Inflammatory macrophage treated with lipopolysaccharide for 1 hour (primary cell): Measurements from ENCODE around the gene GCC1.
"Not testable (repeated sequence)": the region's sequence is repeated elsewhere in the genome, so short reads cannot be mapped to it uniquely, and the experiment has no call there.

Source experiments
- DNase-seq, 2 donors: peaks; one replicate each; pipeline ENCODE4 v3.0.0-alpha.2; 2020 to 2022

GCC1 gene

DNA sequence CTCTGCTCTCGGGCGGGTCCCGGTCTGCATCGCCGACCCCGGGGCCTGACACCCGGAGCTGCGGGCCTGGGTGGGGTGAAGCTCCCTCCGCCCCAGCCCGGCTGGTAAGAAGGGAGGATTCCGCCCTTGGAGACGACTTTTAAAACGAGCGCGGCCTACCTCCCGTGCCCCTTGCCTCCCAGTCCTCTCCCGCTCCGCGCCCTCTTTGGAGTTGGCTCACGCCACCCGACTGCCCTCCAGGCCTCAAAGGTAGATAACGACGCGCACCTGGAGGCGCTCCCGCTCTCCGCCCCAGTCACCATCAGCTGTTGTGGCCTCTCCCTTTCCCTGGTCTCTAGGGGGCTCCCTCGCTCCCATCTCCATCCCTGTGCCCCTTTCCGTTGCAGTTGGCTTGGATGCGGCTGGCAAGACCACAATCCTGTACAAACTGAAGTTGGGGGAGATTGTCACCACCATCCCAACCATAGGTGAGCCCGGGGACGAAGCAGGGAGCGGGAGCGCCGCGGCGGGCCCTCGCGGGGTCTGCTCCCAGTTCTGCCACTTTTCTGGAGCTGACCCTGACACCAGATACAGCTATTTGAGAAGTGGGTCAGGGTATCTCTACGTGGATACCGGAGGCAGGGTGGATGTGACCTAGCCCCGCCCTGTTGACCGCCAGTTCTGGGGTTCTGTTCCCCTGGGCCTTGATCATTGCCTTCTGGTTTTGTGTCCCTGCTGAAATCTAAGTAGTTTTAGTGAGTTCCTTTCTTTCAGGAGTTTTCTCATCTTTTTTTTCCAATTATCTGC, 3.5 kb upstream of the GCC1 start:
- DNase-seq, result peak in 1 of 2 donors; percentile 23

DNA sequence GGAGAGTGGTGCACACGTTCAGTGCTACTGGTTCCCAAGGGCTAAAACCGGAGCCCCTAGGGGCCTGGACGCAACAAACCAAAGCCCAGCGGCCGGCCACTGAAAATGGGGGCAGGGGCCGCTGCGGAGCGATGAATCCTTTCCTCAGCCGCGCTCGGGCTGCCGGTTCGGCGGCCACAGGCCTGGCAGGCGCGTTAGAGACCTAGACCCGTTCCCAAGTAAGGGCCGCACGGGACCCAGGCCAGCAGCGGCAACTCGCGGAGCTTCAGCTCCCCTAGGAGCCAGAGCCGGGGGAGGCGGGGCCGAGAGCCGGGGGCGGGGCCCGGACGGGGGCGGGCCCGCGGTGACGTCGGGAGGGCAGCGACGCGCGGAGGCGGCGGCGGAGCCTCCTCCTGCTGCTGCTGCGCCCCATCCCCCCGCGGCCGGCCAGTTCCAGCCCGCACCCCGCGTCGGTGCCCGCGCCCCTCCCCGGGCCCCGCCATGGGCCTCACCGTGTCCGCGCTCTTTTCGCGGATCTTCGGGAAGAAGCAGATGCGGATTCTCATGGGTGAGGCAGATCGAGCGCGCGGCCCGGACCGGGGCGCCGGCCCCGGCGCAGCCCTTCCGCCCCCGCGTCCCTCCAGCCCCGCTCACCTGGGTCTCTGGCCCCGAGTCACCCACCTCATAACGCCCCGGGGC, 2.8 kb upstream of the GCC1 start, which contains the start of gene ARF5:
TSS of gene ARF5 (plus strand) at position 393 of the 678 bp plus-strand sequence. CDS start at position 481, 88 bp downstream.
- peak; percentile 75 to 91 for DNase-seq

DNA sequence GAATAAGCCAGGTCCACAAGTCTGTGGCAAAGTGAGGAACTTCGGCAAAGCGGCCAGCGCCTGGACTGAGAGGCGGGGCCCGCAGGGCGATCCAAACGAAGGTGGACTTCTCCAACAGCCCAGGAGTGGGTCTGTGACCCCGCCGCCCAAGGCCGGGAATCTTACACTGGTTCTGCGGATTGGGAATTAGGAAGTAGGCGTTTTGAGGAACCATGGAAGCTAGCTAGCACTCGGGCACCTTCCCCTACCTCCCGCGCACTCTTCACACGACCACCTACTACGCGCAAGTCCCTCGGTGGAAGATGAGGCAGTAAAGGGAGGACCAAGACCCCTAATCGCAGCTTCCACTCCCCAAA, 2.2 kb upstream of the GCC1 start:
- DNase-seq, result no peak

DNA sequence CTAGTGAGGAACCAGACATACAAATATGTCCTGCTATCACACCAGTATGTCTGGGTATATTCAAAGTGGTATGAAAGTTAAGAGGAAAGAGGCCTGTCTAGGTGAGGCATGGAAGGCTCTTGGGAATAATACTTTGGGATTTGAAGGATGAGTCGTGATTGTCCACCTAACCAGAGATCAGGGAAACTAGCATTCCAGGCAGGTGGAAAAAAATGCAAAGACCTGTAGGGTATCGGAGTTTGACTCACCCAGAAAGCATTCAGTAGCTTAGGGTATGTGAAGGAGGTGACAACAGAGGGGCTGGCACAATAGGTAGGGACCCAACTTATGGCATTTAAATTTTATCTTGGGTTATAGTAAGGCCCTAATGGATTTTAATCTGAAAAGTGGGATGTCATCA, 950 bp upstream of the GCC1 start:
- no peak for DNase-seq

DNA sequence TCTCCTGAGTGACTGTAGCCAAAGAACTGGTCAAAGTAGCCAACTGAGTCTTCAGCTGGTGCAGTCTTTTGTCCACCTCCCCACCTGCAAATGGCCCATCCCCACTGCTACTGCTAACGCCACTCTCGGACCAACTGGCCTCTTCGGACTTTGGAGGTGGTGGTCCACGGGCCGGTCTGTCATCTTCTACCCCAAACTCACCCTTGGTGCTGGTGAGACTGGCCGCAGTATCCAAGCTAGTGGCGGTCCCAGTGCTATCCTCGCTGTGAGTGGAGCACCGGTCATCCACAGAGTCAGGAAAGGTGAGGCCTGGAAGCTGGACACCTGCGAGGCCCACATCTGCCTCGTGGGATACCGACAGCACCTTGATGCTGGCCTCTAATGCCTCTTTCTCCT, 750 bp downstream of the GCC1 start:
- no peak for DNase-seq

DNA sequence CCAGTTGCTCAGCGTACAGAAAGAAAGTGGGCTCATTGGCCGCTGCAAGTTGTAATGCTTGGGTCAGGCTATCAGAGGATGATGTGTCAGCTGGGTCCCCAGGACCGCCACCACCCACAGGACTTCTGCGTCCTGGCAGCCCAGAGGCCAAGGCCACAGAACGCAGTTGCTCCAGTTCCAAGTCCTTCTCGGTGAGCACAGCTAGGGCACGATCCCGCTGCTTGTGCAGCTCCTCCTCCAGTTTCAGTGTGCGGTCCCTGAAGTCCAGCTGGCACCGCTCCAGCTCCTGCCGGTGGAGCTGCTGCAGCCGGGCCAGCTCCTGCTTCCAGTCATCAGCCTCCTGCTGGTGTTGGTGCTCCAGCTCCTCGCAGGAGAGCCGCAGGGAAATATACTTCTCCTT, 3.0 kb downstream of the GCC1 start:
- DNase-seq, result no peak

DNA sequence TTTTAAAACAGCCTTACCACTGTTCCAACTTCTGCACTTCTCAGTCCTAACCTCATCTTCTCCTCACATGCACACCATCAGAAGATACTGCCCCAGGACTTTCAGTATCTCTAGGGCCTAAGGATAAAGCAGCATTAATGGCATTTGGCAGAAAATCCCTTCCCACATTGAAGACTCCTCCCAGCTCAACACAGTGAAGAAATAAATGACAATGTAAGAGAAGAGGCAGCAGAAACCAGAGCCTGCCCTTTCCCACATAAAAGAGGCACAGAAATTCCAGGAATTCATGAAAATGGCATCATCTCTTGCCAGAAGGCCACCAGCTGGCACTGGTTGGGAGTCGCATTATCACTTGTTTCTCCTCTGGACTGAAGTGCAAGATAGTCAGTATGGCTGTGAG, 3.7 kb downstream of the GCC1 start:
- DNase-seq, result no peak

DNA sequence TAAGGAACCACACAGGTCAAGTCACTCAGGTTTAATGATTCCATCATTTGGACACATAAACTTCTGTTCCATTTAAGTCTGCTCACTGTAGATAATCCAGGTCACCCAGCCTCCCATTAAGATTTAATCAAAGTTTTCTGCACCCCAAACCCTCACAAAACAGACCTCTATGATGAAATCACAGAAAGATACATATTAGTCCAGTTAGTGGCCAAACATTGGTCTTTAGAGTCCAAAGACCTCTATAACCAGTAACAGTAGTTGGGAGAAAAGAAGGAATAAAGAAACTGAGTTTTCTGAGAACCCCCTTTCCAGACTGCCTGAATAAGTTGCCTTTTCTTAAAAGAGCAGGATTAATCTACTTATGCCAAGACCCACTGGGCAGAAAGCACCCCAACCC, 4.8 kb downstream of the GCC1 start:
- DNase-seq, result no peak

DNA sequence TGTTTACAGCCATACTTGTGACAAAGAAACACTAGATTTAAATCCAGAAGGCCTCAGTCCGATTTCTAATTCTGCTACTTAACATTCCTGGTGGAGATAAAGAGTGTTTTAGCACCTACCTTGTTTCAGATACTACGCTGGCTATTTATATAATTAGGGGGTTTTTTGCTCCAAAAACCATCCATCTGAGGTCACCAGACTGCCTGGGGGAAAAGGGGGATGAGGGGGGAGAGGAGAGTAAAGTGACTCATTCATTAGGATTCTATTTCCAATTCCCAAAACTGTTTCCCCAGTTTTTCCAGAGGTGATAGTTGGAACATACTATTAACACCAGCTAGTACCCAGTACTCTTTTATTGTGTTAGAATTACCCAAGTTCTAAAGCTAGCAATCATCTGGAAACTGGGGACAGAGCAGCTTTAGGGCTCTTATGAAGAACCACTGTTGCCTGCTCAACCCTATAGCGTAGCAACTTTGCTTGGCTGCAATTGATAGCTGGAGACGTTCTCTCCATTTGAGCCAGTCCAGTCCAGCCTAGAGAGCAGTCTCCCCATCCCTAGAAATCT, 6.6 kb downstream of the GCC1 start:
- DNase-seq, result no peak

DNA sequence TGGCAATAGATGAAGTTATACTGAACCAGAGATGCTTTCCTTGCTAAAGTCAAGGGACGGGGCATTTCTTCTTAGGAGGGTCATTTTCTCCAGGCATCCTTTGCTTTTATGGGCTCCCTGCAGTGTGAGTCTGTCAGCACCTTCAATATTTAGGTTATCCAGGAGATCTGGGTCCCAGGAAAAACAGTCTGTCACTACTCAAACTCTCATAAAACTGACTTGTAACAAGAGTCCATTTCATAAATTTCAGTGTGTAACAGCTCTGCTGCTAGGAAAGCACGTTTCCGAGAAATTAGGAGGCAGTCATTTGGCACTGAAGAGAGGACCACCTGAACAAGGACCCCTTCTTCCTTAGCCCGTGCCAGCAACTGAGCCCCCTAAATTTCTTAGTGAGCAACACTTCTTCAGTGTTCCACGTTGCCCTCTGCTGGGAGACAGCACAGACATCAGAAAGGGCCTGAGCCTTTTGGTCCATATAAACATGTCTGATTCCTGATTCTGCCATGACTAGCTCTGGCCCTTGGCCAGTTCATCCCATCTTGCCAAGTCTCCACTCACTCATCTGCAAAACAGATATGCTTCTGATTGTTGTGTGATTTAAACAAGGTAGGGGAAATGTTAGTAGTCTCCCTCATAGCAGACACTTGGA, 7.2 kb downstream of the GCC1 start:
- DNase-seq, result no peak

DNA sequence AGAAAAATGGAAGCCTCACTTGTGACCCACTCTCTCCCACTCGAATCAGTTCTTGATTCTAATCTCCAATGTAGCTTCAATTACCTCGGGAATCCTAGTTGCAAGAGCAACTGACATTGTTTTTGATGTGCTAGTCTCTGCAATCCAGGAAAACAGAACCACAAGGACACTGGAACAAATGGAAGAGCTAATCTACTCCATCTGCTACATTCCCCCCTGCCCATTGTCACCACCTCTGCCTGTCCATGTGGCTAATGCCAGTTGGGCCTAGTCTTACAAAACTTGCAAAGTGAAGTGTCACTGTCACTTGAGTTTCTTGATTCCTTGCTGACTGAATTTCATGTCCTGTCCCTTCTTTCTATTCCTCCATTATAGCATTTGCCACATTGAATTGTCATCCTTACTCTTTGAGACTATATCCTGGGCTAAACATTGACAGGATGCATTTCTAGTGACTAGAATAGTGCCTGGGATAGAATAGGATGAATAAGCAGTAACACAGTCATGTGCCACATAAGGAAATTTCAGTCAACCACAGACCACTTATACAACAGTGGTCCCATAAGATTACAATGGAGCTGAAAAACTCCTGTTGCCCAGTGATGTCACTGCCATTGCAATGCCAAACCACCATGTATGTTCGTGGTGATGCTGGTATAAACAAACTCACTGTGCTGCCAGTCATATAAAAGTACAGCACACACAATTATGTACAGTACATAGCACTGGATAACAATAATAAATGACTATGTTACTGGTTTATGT, 13.5 kb downstream of the GCC1 start:
- DNase-seq, result no peak

DNA sequence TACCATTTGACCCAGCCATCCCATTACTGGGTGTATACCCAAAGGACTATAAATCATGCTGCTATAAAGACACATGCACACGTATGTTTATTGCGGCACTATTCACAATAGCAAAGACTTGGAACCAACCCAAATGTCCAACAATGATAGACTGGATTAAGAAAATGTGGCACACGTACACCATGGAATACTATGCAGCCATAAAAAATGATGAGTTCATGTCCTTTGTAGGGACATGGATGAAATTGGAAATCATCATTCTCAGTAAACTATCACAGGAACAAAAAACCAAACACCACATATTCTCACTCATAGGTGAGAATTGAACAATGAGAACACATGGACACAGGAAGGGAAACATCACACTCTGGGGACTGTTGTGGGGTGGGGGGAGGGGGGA, 17.4 kb downstream of the GCC1 start:
- not testable (repeated sequence) for DNase-seq

DNA sequence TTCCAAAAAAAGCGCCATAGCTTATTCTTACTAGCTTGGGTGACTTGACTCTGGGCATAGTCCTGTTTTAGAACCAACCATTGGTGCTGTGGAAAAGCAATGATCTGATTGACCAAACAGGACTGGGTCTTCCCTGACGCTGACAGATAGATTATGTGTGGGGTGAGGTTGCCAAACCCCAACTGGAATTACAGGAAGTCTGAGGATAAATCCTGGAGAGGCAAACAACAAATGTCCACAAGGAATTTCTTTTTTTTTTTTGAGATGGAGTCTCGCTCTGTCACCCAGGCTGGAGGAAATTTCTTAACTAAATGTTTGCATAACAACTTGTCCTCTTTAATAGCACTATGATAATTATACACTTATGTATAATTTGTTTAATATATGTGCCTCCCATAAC, 19.2 kb downstream of the GCC1 start:
- no peak for DNase-seq

DNA sequence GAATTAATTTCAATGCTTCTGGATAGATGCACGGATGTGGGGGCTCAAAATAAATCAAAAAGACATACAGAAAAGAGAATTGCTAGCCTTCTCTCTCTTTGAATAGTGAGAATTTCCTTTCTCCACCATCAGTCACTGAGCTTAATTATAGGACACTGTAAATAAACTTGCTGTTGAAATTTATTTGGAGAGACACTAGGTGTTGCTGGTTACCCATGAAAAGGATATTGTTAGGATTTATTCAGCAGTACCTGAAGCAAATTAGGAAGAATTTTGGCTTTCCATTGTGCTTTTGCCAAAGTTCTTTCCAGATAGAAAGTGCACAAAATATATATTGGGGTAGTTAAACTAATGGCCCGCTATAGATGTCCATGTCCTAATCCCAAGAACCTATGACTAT, 27.6 kb downstream of the GCC1 start:
- no peak for DNase-seq

DNA sequence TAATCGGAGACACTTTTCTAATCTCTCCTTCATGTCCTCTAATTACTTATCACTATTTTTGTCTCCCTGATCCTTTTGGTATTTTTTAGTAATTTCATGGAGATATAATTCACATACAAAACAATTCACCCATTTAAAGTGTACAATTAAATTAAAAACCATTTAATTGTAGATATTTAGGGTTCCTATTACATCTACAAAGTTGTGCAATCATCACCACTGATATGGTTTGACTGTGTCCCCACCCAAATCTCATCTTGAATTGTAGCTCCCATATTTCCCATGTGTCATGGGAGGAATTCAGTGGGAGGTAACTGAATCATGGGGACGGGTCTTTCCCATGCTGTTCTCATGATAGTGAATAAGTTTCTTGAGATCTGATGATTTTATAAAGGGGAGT, 29.0 kb downstream of the GCC1 start:
- peak in 1 of 2 donors; percentile 8 for DNase-seq

DNA sequence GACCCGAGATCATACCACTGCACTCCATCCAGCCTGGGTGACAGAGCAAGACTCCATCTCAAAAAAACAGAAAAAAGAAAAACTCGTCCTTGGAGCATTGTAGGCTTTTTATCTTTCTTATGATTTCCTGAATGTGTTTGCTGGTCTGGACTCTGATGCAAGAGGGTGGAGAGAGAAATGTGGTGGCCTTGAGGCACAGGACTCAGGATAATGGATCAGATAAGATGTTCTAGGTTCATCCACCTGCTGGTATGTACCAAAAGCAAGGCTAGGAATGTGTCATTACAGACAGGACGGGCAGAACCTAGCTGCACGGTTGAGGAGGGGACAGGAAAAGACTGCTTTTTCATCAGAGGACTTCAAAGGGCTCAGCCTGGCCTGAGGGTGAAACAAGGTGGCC, 33.5 kb downstream of the GCC1 start:
- no peak for DNase-seq

DNA sequence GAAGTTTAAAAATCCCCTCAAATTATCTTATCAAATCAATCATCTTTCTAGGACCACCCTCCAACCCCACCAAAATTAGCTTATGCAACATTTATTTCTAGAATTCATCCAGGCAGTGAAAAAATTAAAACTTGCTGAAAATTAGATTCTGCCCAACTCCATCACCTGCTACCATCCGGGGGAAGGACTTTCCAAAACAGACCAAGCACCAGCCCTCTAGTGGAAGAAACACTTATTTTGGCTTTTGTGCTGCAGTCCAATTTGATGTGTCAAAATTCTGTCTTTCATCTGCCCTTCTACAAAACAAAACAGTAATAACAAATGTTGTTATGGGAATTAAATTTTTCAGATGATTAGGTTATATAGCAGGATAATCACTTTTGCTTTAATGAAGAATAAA, 35.1 kb downstream of the GCC1 start:
- no peak for DNase-seq

DNA sequence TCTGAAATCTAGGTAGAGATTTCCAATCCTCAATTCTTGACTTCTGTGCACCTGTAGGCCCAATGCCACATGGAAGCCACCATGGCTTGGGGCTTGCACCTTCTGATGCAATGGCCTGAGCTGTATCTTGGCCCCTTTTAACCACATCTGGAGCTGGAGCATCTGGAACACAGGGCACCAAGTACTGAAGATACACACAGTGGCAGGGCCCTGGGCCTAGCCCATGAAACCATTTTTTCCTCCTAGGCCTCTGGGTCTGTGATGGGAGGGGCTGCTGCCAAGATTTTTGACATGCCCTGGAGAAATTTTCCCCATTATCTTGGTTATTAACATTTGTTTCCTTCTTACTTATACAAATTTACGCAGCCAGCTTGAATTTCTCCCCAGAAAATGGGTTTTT, 39.1 kb downstream of the GCC1 start:
- no peak for DNase-seq

DNA sequence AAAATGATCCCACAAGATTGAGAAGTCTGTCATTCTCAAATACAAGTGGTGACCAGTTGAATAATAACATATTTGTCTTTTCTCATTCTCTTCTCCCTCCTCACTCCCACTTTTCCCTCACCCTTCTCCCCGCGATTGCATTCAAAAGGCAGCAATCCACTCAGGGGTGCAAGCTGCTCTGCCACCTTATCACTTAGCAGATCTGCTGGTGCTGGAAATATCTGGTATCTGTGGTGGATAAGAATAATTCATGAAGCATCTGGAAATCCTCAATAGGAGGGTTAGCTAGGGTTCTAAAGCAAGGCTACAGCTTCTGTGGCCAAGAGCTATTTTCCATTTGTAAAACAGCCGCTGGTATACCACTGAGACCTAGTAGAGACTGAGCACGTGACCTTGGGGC, 43.8 kb downstream of the GCC1 start:
- no peak for DNase-seq

DNA sequence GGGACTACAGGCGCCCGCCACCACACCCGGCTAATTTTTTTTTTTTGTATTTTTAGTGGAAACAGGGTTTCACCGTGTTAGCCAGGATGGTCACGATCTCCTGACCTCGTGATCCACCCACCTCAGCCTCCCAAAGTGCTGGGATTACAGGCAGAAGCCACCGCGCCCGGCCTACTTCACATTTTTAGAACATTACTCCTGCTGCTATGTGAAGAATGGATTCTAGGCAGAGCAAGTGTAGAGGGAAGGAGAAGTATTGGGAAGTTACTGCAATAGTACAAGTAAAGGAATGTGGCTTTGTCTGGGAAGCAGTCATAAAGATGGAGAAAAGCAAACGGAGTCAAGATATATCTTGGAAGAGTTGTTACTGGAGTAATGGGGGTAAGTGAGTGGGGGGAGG, 44.9 kb downstream of the GCC1 start:
- DNase-seq, result not testable (repeated sequence)

DNA sequence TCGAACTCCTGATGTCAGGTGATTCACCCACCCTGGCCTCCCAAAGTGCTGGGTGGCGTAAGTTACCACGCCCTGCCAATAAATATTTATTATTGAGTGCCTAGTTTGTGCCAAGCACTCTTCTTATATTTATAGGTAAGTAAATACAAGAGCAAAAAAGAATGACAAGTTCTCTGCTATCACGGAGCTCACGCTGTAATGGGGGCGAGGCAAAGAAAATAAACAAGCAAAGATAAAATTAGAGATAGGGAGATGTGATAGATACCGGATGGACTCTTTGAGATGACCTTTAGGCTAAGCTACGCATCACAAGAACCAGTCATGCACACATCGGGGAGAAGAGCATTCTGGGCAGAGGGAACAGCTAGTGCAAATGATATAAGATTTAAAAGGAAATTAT, 46.3 kb downstream of the GCC1 start:
- no peak for DNase-seq

DNA sequence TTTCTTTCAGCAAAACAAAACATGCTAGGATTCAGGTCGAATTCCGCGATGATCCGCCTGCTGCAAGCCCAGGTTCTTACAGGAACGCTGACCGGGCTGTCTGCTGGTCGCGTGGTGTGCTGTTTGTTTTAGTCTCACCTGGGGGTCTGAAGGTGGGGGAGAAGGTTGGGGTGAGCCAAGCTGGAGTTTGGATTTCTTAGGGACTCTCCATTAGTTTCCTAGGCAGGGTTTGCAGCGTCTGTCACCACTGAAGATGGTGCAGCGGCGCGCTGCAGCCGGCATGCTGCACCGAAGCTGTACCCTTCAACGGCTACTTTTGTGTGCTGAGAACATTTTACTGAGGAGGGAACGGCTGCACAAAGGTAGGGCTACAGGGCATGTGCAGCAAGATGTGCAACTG, 48.7 kb downstream of the GCC1 start:
- no peak for DNase-seq

DNA sequence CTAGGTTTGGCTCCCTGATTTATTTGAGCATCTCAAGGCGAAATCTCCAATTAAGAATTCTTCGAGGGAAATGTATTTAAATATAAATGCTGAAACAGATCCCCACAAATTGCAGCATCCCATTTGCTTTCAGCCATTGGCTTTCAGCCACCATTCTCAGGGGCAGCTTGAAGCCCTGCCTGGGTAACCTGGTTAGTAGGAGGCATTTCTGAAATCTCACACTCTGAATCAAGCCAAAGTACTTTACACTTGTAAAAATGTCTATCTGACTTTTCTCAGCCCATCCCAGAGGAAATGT, 49.1 kb downstream of the GCC1 start:
- no peak for DNase-seq
